Measurements from ENCODE around the gene KCNG2. TPM values are rescaled to one million over a fixed set of nuclear protein-coding genes. Genes with fewer than 3 reads are reported as not detected.

Gene KCNG2
- total and polyA plus RNA-seq, 2 donors (not counting 1 experiment from before 2014, with no cell fraction given) = not detected

- Histone ChIP-seq H3K4me3 (ENCODE audit: control extremely low read depth in 1 of 5, extremely low read depth in 1 of 5, insufficient read depth in 1 of 5, low read depth in 2 of 5, low read length in 4 of 5) (no peak overlapping the region), H3K36me3 (replicated peaks in 1 of 2; ENCODE audit: control extremely low read depth in 1 of 2, control insufficient read depth in 1 of 2, extremely low read depth in 1 of 2, insufficient read depth in 2 of 2, low read length in 1 of 2) (peaks cover 0 to 35% of the 10 kb centered on the region in 2 experiments), H4K20me1 (ENCODE audit: control insufficient read depth, insufficient read depth, low read length, poor library complexity, severe bottlenecking) (peaks cover 67% of the 10 kb centered on the region), H3K4me2 (replicated peaks; ENCODE audit: low read depth, low read length, poor library complexity, severe bottlenecking) (no peak overlapping the region), H3K9ac (ENCODE audit: low read length) (no peak overlapping the region), H2AFZ (ENCODE audit: insufficient read depth, low read depth, low read length, poor library complexity, severe bottlenecking) (no peak overlapping the region), H3K27ac (ENCODE audit: low read length in 2 of 2) (no peak overlapping the region), H3K4me1 (ENCODE audit: control insufficient read depth in 2 of 2, insufficient read depth in 2 of 2, low read length in 2 of 2) (peaks cover 10 to 19% of the 10 kb centered on the region in 2 donors), H3K79me2 (ENCODE audit: control insufficient read depth, insufficient read depth, low read length) (peaks cover 62% of the 10 kb centered on the region), H3K27me3 (replicated peaks in 1 of 4; ENCODE audit: control extremely low read depth in 1 of 4, control insufficient read depth in 3 of 4, insufficient read depth in 4 of 4, low read length in 3 of 4) (no peaks in the 10 kb centered on the region), H3K9me3 (ENCODE audit: control extremely low read depth in 1 of 3, control insufficient read depth in 2 of 3, insufficient read depth in 1 of 3, low read length in 2 of 3) (peaks cover 0 to 18% (median 0%) of the 10 kb centered on the region in 3 donors)
- TF ChIP-seq CTCF (IDR thresholded peaks at IDR 0.05) (no peak), EZH2 (IDR thresholded peaks at IDR 0.05; ENCODE audit: borderline replicate concordance, insufficient read depth, low read depth, low read length, poor library complexity, severe bottlenecking) (no peak)
- Mint-ChIP-seq H3K27me3 (no peaks in the 10 kb centered on the region), H3K27ac (no peak overlapping the region), H3K4me3 (no peak overlapping the region), H3K4me1 (peaks cover 25% of the 10 kb centered on the region), H3K9me3 (ENCODE audit: insufficient read depth) (no peaks in the 10 kb centered on the region)
- WGBS (ENCODE audit: insufficient coverage) = 97% methylated on average over 25 of the region's 25 CpGs
- ChIA-PET CTCF (no interaction called here), POLR2A (no interaction called here)
- no peak for DNase-seq
- ATAC-seq (ENCODE audit: low read depth) = no peak
- intact Hi-C loops (cut with micrococcal nuclease) = no loop called here
Measured at GRCh38 chr18:79917853-79918614, 120.3 kb downstream of the KCNG2 start.

GRCh38 chr18:79918615-79919011 lies 120.9 kb downstream of the KCNG2 start:
- peaks cover 8 to 13% of the 10 kb centered on the region in 2 donors for H3K4me1 ChIP-seq (ENCODE audit: control insufficient read depth in 2 of 2, insufficient read depth in 2 of 2, low read length in 2 of 2)
- intact Hi-C loops (cut with micrococcal nuclease) = no loop called here
- H3K4me1 Mint-ChIP-seq = peaks cover 19% of the 10 kb centered on the region
- no peaks in the 10 kb centered on the region for H3K27me3 Mint-ChIP-seq
- ChIA-PET POLR2A (no interaction called here), CTCF (no interaction called here)
- ATAC-seq (ENCODE audit: low read depth) (no peak), DNase-seq (no peak)
- peaks cover 0 to 18% (median 0%) of the 10 kb centered on the region in 3 donors for H3K9me3 ChIP-seq (ENCODE audit: control extremely low read depth in 1 of 3, control insufficient read depth in 2 of 3, insufficient read depth in 1 of 3, low read length in 2 of 3)
- peaks cover 66% of the 10 kb centered on the region for H3K79me2 ChIP-seq (ENCODE audit: control insufficient read depth, insufficient read depth, low read length)
- no peak overlapping the region for H2AFZ ChIP-seq (ENCODE audit: insufficient read depth, low read depth, low read length, poor library complexity, severe bottlenecking)
- no peak overlapping the region for H3K27ac Mint-ChIP-seq
- H3K4me2 ChIP-seq (replicated peaks; ENCODE audit: low read depth, low read length, poor library complexity, severe bottlenecking) = no peak overlapping the region
- H3K4me3 Mint-ChIP-seq = no peak overlapping the region
- peaks cover 64% of the 10 kb centered on the region for H4K20me1 ChIP-seq (ENCODE audit: control insufficient read depth, insufficient read depth, low read length, poor library complexity, severe bottlenecking)
- no peak overlapping the region for H3K9ac ChIP-seq (ENCODE audit: low read length)
- no peak overlapping the region for H3K27ac ChIP-seq (ENCODE audit: low read length in 2 of 2)
- 98% methylated on average over 19 of the region's 20 CpGs for WGBS (ENCODE audit: insufficient coverage)
- no peak for TF ChIP-seq CTCF (IDR thresholded peaks at IDR 0.05)
- no peak for TF ChIP-seq EZH2 (IDR thresholded peaks at IDR 0.05; ENCODE audit: borderline replicate concordance, insufficient read depth, low read depth, low read length, poor library complexity, severe bottlenecking)
- H3K36me3 ChIP-seq (replicated peaks in 1 of 2; ENCODE audit: control extremely low read depth in 1 of 2, control insufficient read depth in 1 of 2, extremely low read depth in 1 of 2, insufficient read depth in 2 of 2, low read length in 1 of 2) = peaks cover 0 to 38% of the 10 kb centered on the region in 2 experiments
- H3K4me3 ChIP-seq (ENCODE audit: control extremely low read depth in 1 of 5, extremely low read depth in 1 of 5, insufficient read depth in 1 of 5, low read depth in 2 of 5, low read length in 4 of 5) = no peak overlapping the region
- no peaks in the 10 kb centered on the region for H3K27me3 ChIP-seq (replicated peaks in 1 of 4; ENCODE audit: control extremely low read depth in 1 of 4, control insufficient read depth in 3 of 4, insufficient read depth in 4 of 4, low read length in 3 of 4)
- H3K9me3 Mint-ChIP-seq (ENCODE audit: insufficient read depth) = no peaks in the 10 kb centered on the region
